GM11168 (cell line): Measurements from ENCODE around the gene FLACC1.

Source experiments
- in situ Hi-C: fragments of 300-500 bp; cut with MboI; formaldehyde crosslinking; loops from one replicate; pipeline ENCODE4 v1.12.0; 2022; ENCODE audit warnings: low sequenced_read_pairs; ENCODE audit not compliant: unreplicated experiment

FLACC1 gene

GRCh38 chr2:201285499-201285898 is 71.6 kb downstream of the FLACC1 start:
- in situ Hi-C loops = no loop called here

GRCh38 chr2:201280191-201281040 is 76.7 kb downstream of the FLACC1 start:
- in situ Hi-C loops = no loop called here

GRCh38 chr2:201279079-201279478 is 78.1 kb downstream of the FLACC1 start:
- in situ Hi-C loops = no loop called here

- in situ Hi-C loops = no loop called here
Measured at GRCh38 chr2:201276511-201276910, 80.6 kb downstream of the FLACC1 start.

GRCh38 chr2:201275990-201276389 is 81.2 kb downstream of the FLACC1 start:
- in situ Hi-C loops = no loop called here

GRCh38 chr2:201275069-201275468 is 82.1 kb downstream of the FLACC1 start:
- in situ Hi-C loops = no loop called here

GRCh38 chr2:201273330-201273983 is 83.7 kb downstream of the FLACC1 start:
- in situ Hi-C loops = no loop called here

- in situ Hi-C loops = no loop called here
Measured at GRCh38 chr2:201271917-201272316, 85.2 kb downstream of the FLACC1 start.

GRCh38 chr2:201270293-201271001 is 86.7 kb downstream of the FLACC1 start:
- in situ Hi-C loops = no loop called here

GRCh38 chr2:201269764-201270163 is 87.4 kb downstream of the FLACC1 start:
- in situ Hi-C loops = no loop called here

- in situ Hi-C loops = no loop called here
Measured at GRCh38 chr2:201267278-201268030, 89.7 kb downstream of the FLACC1 start.

GRCh38 chr2:201266629-201267028 is 90.5 kb downstream of the FLACC1 start:
- in situ Hi-C loops = no loop called here

GRCh38 chr2:201264472-201265173 is 92.5 kb downstream of the FLACC1 start:
- in situ Hi-C loops = no loop called here

GRCh38 chr2:201263779-201264178 is 93.4 kb downstream of the FLACC1 start:
- in situ Hi-C loops = no loop called here

- in situ Hi-C loops = no loop called here
Measured at GRCh38 chr2:201262718-201263117, 94.4 kb downstream of the FLACC1 start.

GRCh38 chr2:201261906-201262305 is 95.2 kb downstream of the FLACC1 start:
- in situ Hi-C loops = no loop called here

GRCh38 chr2:201261471-201261870 is 95.7 kb downstream of the FLACC1 start:
- in situ Hi-C loops = no loop called here

GRCh38 chr2:201260302-201260800 is 96.8 kb downstream of the FLACC1 start, which contains the start of gene CASP8:
TSS of gene CASP8 (plus strand) at chr2:201260536. CDS start at chr2:201266487, 5,951 bp downstream.
- in situ Hi-C loops = no loop called here
